HG03095 (cell line): Measurements from ENCODE around the gene PRMT2.

ENCODE experiments used
- ATAC-seq: cut with Tn5 transposase; IDR thresholded peaks from one replicate; pipeline ENCODE4 v1.9.1; 2021; ENCODE audit warnings: moderate library complexity; ENCODE audit not compliant: unreplicated experiment

Gene PRMT2

GRCh38 chr21:46639489-46640386 lies 4.3 kb downstream of the PRMT2 start:
- ATAC-seq: no peak

GRCh38 chr21:46641656-46642055 lies 6.2 kb downstream of the PRMT2 start:
- ATAC-seq: no peak

GRCh38 chr21:46643379-46644177 lies 8.1 kb downstream of the PRMT2 start:
- ATAC-seq: no peak

- no peak for ATAC-seq
Measured at GRCh38 chr21:46645840-46646239, 10.4 kb downstream of the PRMT2 start.

- no peak for ATAC-seq
Measured at GRCh38 chr21:46646541-46647154, 11.2 kb downstream of the PRMT2 start.

- ATAC-seq: no peak
Measured at GRCh38 chr21:46648539-46648938, 13.1 kb downstream of the PRMT2 start.

GRCh38 chr21:46649356-46649755 lies 13.9 kb downstream of the PRMT2 start:
- no peak for ATAC-seq

- no peak for ATAC-seq
Measured at GRCh38 chr21:46650476-46651098, 15.1 kb downstream of the PRMT2 start.

- ATAC-seq: no peak
Measured at GRCh38 chr21:46651121-46651520, 15.6 kb downstream of the PRMT2 start.

- ATAC-seq: no peak
Measured at GRCh38 chr21:46655230-46655629, 19.8 kb downstream of the PRMT2 start.

GRCh38 chr21:46656820-46657219 lies 21.3 kb downstream of the PRMT2 start:
- no peak for ATAC-seq

- ATAC-seq: no peak
Measured at GRCh38 chr21:46660505-46660904, 25.0 kb downstream of the PRMT2 start.

- ATAC-seq: no peak
Measured at GRCh38 chr21:46661211-46661625, 25.7 kb downstream of the PRMT2 start.

GRCh38 chr21:46661642-46662366 lies 26.3 kb downstream of the PRMT2 start:
- no peak for ATAC-seq

- no peak for ATAC-seq
Measured at GRCh38 chr21:46662367-46662654, 26.8 kb downstream of the PRMT2 start.

GRCh38 chr21:46662765-46663500 lies 27.5 kb downstream of the PRMT2 start:
- no peak for ATAC-seq

- ATAC-seq: no peak
Measured at GRCh38 chr21:46663754-46664153, 28.3 kb downstream of the PRMT2 start.

GRCh38 chr21:46664316-46664995 lies 29.0 kb downstream of the PRMT2 start:
- no peak for ATAC-seq

GRCh38 chr21:46665566-46665965 lies 30.1 kb downstream of the PRMT2 start:
- no peak for ATAC-seq
